ENCODE data around the gene SLCO1B3.

- TF ChIP-seq CTCF (IDR thresholded peaks at IDR 0.05) (no peak), POLR2A (IDR thresholded peaks at IDR 0.05) (no peak)
These were observed 10.3 kb upstream of the SLCO1B3 start for GRCh38 chr12:20800160-20800559.
